K562 (cell line): ENCODE results near the gene CALCOCO2. TPM values are rescaled to one million over a fixed set of nuclear protein-coding genes. Genes with fewer than 3 reads are reported as not detected.
A peak's percentile ranks its signal among the peaks of the same experiment; 100 is the strongest.

Experiments used
- ADNP ChIP-seq: fragments of 200-800 bp; sonication (Bioruptor generic); IDR thresholded peaks from 2 replicates; pipeline ENCODE4 v1.6.1; 2016; ENCODE audit warnings: missing genetic modification characterization, missing compliant biosample characterization
- CBFA2T3 ChIP-seq: fragments of 450-650 bp; IDR thresholded peaks from 2 replicates; pipeline ENCODE4 v1.6.1; 2017
- ETS1 ChIP-seq: conservative IDR thresholded peaks from 2 replicates; pipeline ENCODE4 v1.6.1; 2011; ENCODE audit warnings: low read depth, mild to moderate bottlenecking, low read length; ENCODE audit not compliant: control insufficient read depth
- ETV5 ChIP-seq: sonication (generic); formaldehyde crosslinking; IDR thresholded peaks from 2 replicates; pipeline ENCODE4 v1.4.0; 2020; ENCODE audit warnings: low read depth, mild to moderate bottlenecking, missing genetic modification reagents
- FOXK1 ChIP-seq: sonication (generic); formaldehyde crosslinking; IDR thresholded peaks from 2 replicates; pipeline ENCODE4 v1.8.0; 2022; ENCODE audit warnings: missing genetic modification reagents, mild to moderate bottlenecking, borderline replicate concordance
- FOXK2 ChIP-seq, 2 experiments: fragments of 450-650 bp; IDR thresholded peaks in 1 of 2; conservative IDR thresholded peaks in 1 of 2; 2 replicates each; pipeline ENCODE4 v1.6.1; 2016; ENCODE audit warnings: low read depth in 2 of 2, mild to moderate bottlenecking in 1 of 2
- GTF2E2 ChIP-seq: fragments of 200-800 bp; sonication (Bioruptor generic); IDR thresholded peaks from 2 replicates; pipeline ENCODE4 v1.6.1; 2016; ENCODE audit warnings: missing genetic modification characterization, missing compliant biosample characterization
- HDAC3 ChIP-seq: fragments of 450-650 bp; IDR thresholded peaks from 2 replicates; pipeline ENCODE4 v1.6.1; 2018; ENCODE audit warnings: borderline replicate concordance, mild to moderate bottlenecking, moderate library complexity; ENCODE audit not compliant: partially characterized antibody
- HNRNPK ChIP-seq: fragments of 200-400 bp; formaldehyde crosslinking; IDR thresholded peaks from one replicate; pipeline ENCODE4 v1.6.1; 2018; ENCODE audit warnings: mild to moderate bottlenecking, low read depth, low read length; ENCODE audit not compliant: poor library complexity, severe bottlenecking
- NFYB ChIP-seq: IDR thresholded peaks from 2 replicates; pipeline ENCODE4 v1.6.1; 2011; ENCODE audit warnings: mild to moderate bottlenecking, moderate library complexity; ENCODE audit not compliant: insufficient read length; ENCODE audit errors: extremely low read depth
- PHF21A ChIP-seq: fragments of 450-650 bp; IDR thresholded peaks from 2 replicates; pipeline ENCODE4 v1.6.1; 2017; ENCODE audit warnings: low read depth, borderline replicate concordance
- PTBP1 ChIP-seq: fragments of 200-400 bp; formaldehyde crosslinking; IDR thresholded peaks from 2 replicates; pipeline ENCODE4 v1.6.1; 2017; ENCODE audit warnings: low read depth, low read length
- SMARCB1 ChIP-seq: IDR thresholded peaks from 2 replicates; pipeline ENCODE4 v1.6.1; 2011; ENCODE audit warnings: improper control_type of control experiment, low read depth; ENCODE audit not compliant: insufficient read length
- TCF3 ChIP-seq: sonication (generic); formaldehyde crosslinking; IDR thresholded peaks from 2 replicates; pipeline ENCODE4 v1.4.0; 2020; ENCODE audit warnings: mild to moderate bottlenecking, missing genetic modification reagents
- XRCC4 ChIP-seq: IDR thresholded peaks from one replicate; pipeline ENCODE4 v1.6.1; 2011; ENCODE audit not compliant: insufficient read depth, insufficient read length; ENCODE audit errors: extremely low read depth
- ZFP30 ChIP-seq: fragments of 250-450 bp; sonication (Bioruptor Pico); IDR thresholded peaks from 2 replicates; pipeline ENCODE4 v1.8.0; 2022; ENCODE audit warnings: moderate library complexity, mild to moderate bottlenecking, inconsistent platforms, borderline replicate concordance
- ZNF668 ChIP-seq: fragments of 250-450 bp; sonication (Bioruptor Pico); IDR thresholded peaks from 2 replicates; pipeline ENCODE4 v1.8.0; 2022; ENCODE audit warnings: mild to moderate bottlenecking, inconsistent platforms
- polyA plus RNA-seq, 8 experiments: library from polyadenylated mRNA; depleted of rRNA in 4 of 8; stranded (reverse) in 5 of 8; unstranded in 3 of 8; fragments of >200 nt; fragmentation: Nextera tagmentation in 2 of 8; fragmentation: Illumina TruSeq in 1 of 8; extraction: Ambion mirVana in 2 of 8; extraction: Trizol in 1 of 8; gene quantifications; 2 replicates each; pipeline versions ENCODE4 v1.2.1 to v1.2.3, GENCODE V29; 2011 to 2014; ENCODE audit warnings: inconsistent platforms in 1 of 8, missing spikeins in 1 of 8
- total RNA-seq, 7 experiments: library from RNA; depleted of rRNA in 6 of 7; stranded (reverse); fragments of >200 nt in 6 of 7; fragmentation: Illumina TruSeq in 2 of 7; extraction: Trizol in 2 of 7; gene quantifications; 2 replicates each; pipeline versions ENCODE4 v1.2.1 to v1.2.3, GENCODE V29; 2011 to 2021; ENCODE audit warnings: low replicate concordance in 1 of 7
- TF ChIP-seq, protein P1 (sequence below): fragments of 250-450 bp; sonication (Bioruptor Pico); IDR thresholded peaks from 2 replicates; pipeline ENCODE4 v1.5.0; 2022; ENCODE audit warnings: mild to moderate bottlenecking
- TF ChIP-seq, protein P2 (sequence below): fragments of 250-450 bp; sonication (Bioruptor Pico); IDR thresholded peaks from 2 replicates; pipeline ENCODE4 v1.5.0; 2021
- TF ChIP-seq, protein P3 (sequence below), 2 experiments: IDR thresholded peaks; 2 replicates each; pipeline ENCODE4 v1.6.1; 2012; ENCODE audit warnings: improper control_type of control experiment in 2 of 2, low read depth in 2 of 2, low read length in 2 of 2, borderline replicate concordance in 1 of 2

Gene CALCOCO2
- total and polyA plus RNA-seq, 9 of the 15 experiments (the other 6 are each of a cell fraction or from before 2014, with no cell fraction given) = 24.1 to 87.3 (median 67.5) TPM

GRCh38 chr17:48825446-48826381 is 5.1 kb upstream of the CALCOCO2 start (continued):
- TF ChIP-seq ETV5 (no peak), HDAC3 (no peak), HNRNPK (no peak), PTBP1 (no peak), GTF2E2 (tag) (peak; percentile 68; the same call in 1 of the 2 replicates), TCF3 (CRISPR knock-in tag) (no peak), ZFP30 (CRISPR knock-in tag) (no peak), SMARCB1 (no peak), FOXK2 (conservative IDR thresholded peaks at IDR 0.05 in 1 of 2, IDR thresholded peaks at IDR 0.05 in 1 of 2; ENCODE audit: low read depth in 2 of 2) (peak in 1 of 2 experiments; percentile 45; a peak in 2 of 4 replicates), CBFA2T3 (peak; percentile 24; the same call in 1 of the 2 replicates), XRCC4 (no peak), ADNP (tag) (0 out of 2 replicates have a peak, but pooled peaks have one; percentile 79), ETS1 (no peak), FOXK1 (CRISPR knock-in tag) (no peak), PHF21A (no peak), ZNF668 (CRISPR knock-in tag) (peak; percentile 98), NFYB (no peak)
- TF ChIP-seq, protein P1, sequence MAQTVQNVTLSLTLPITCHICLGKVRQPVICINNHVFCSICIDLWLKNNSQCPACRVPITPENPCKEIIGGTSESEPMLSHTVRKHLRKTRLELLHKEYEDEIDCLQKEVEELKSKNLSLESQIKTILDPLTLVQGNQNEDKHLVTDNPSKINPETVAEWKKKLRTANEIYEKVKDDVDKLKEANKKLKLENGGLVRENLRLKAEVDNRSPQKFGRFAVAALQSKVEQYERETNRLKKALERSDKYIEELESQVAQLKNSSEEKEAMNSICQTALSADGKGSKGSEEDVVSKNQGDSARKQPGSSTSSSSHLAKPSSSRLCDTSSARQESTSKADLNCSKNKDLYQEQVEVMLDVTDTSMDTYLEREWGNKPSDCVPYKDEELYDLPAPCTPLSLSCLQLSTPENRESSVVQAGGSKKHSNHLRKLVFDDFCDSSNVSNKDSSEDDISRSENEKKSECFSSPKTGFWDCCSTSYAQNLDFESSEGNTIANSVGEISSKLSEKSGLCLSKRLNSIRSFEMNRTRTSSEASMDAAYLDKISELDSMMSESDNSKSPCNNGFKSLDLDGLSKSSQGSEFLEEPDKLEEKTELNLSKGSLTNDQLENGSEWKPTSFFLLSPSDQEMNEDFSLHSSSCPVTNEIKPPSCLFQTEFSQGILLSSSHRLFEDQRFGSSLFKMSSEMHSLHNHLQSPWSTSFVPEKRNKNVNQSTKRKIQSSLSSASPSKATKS (CRISPR knock-in tag) = 0 out of 2 replicates have a peak, but pooled peaks have one; percentile 13
- TF ChIP-seq, protein P2, sequence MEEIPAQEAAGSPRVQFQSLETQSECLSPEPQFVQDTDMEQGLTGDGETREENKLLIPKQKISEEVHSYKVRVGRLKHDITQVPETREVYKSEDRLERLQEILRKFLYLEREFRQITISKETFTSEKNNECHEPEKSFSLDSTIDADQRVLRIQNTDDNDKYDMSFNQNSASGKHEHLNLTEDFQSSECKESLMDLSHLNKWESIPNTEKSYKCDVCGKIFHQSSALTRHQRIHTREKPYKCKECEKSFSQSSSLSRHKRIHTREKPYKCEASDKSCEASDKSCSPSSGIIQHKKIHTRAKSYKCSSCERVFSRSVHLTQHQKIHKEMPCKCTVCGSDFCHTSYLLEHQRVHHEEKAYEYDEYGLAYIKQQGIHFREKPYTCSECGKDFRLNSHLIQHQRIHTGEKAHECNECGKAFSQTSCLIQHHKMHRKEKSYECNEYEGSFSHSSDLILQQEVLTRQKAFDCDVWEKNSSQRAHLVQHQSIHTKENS = no peak
- TF ChIP-seq, protein P3, sequence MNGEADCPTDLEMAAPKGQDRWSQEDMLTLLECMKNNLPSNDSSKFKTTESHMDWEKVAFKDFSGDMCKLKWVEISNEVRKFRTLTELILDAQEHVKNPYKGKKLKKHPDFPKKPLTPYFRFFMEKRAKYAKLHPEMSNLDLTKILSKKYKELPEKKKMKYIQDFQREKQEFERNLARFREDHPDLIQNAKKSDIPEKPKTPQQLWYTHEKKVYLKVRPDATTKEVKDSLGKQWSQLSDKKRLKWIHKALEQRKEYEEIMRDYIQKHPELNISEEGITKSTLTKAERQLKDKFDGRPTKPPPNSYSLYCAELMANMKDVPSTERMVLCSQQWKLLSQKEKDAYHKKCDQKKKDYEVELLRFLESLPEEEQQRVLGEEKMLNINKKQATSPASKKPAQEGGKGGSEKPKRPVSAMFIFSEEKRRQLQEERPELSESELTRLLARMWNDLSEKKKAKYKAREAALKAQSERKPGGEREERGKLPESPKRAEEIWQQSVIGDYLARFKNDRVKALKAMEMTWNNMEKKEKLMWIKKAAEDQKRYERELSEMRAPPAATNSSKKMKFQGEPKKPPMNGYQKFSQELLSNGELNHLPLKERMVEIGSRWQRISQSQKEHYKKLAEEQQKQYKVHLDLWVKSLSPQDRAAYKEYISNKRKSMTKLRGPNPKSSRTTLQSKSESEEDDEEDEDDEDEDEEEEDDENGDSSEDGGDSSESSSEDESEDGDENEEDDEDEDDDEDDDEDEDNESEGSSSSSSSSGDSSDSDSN (IDR thresholded peaks at IDR 0.05; ENCODE audit: borderline replicate concordance in 1 of 2, low read depth in 2 of 2, low read length in 2 of 2) = no peak
